A549 (cell line): ENCODE measurements around the gene MYH8. TPM values are rescaled to one million over a fixed set of nuclear protein-coding genes. Genes with fewer than 3 reads are reported as not detected.

Experiments used
- ATAC-seq, 2 experiments: fragments of 200-7000 bp in 1 of 2; fragments of >200 bp in 1 of 2; cut with Nextera tagmentation in 1 of 2; cut with Tn5 transposase in 1 of 2; 3 replicates each; pipeline versions ENCODE4 v1.8.0 to v1.9.1; 2018 to 2020; ENCODE audit warnings: mild to moderate bottlenecking in 1 of 2, moderate library complexity in 1 of 2
- CTCF ChIA-PET: fragments of 300-600 bp; sonication (Branson Sonifier 250); formaldehyde crosslinking; extraction: SDS; loops from one replicate; lab custom pipeline; 2021; ENCODE audit warnings: antibody characterized with exemption, inconsistent platforms; lab: Yijun Ruan, JAX
- POLR2A ChIA-PET: fragments of 350-600 bp; formaldehyde crosslinking; extraction: SDS; loops from one replicate; lab custom pipeline; 2021; ENCODE audit warnings: antibody characterized with exemption, inconsistent platforms; lab: Yijun Ruan, JAX
- DNase-seq, 2 experiments: peaks; one replicate each; pipeline versions ENCODE4 v3.0.0 to v3.0.0-alpha.2; 2011 to 2016; ENCODE audit warnings: low read depth in 1 of 2, low spot score in 1 of 2
- FAIRE-seq: peaks from 2 replicates; lab custom pipeline; 2011; peaks lifted over from hg19 to GRCh38; lab: Jason Lieb, UNC
- H3K27ac ChIP-seq, 2 experiments: fragments of >200 bp; sonication (Bioruptor Twin); formaldehyde crosslinking; 3 replicates each; pipeline ENCODE4 v1.5.1; 2016 to 2017
- H3K4me1 ChIP-seq: fragments of >200 bp; sonication (Bioruptor Twin); formaldehyde crosslinking; 3 replicates; pipeline ENCODE4 v1.6.1; 2016
- H3K4me2 ChIP-seq: fragments of >200 bp; sonication (Bioruptor Twin); formaldehyde crosslinking; 3 replicates; pipeline ENCODE4 v1.6.1; 2016
- H3K4me3 ChIP-seq: fragments of >200 bp; sonication (Bioruptor Twin); formaldehyde crosslinking; 3 replicates; pipeline ENCODE4 v1.5.1; 2016
- H3K9me3 ChIP-seq: fragments of >200 bp; sonication (Bioruptor Twin); formaldehyde crosslinking; 3 replicates; pipeline ENCODE4 v1.6.1; 2016
- ATOH8 ChIP-seq: fragments of 250-450 bp; sonication (Bioruptor Pico); IDR thresholded peaks from 2 replicates; pipeline ENCODE4 v1.5.0; 2020; ENCODE audit warnings: low read depth, mild to moderate bottlenecking, moderate library complexity
- EHF ChIP-seq: fragments of 250-450 bp; sonication (Bioruptor Pico); IDR thresholded peaks from 2 replicates; pipeline ENCODE4 v1.5.0; 2020; ENCODE audit warnings: mild to moderate bottlenecking
- ESRRA ChIP-seq: fragments of 150-350 bp; IDR thresholded peaks from 2 replicates; pipeline ENCODE4 v1.6.1; 2014; ENCODE audit warnings: mild to moderate bottlenecking, low read length, borderline replicate concordance
- FOSL2 ChIP-seq, 2 experiments: fragments of 450-650 bp in 1 of 2; fragments of >200 bp in 1 of 2; sonication (Bioruptor Twin) in 1 of 2; formaldehyde crosslinking; IDR thresholded peaks; 2 replicates each; pipeline versions ENCODE4 v1.5.0 to v1.6.1; 2016 to 2020; ENCODE audit warnings: mild to moderate bottlenecking in 1 of 2, moderate library complexity in 1 of 2
- FOXS1 ChIP-seq: fragments of 250-450 bp; sonication (Bioruptor Pico); IDR thresholded peaks from 2 replicates; pipeline ENCODE4 v1.5.0; 2020; ENCODE audit warnings: mild to moderate bottlenecking, moderate library complexity
- HDAC2 ChIP-seq: fragments of 200-600 bp; sonication (generic); IDR thresholded peaks from 2 replicates; pipeline ENCODE4 v1.6.1; 2016
- HOXB13 ChIP-seq: fragments of 250-450 bp; sonication (Bioruptor Pico); IDR thresholded peaks from 2 replicates; pipeline ENCODE4 v1.5.0; 2020; ENCODE audit warnings: low read depth, mild to moderate bottlenecking, moderate library complexity
- HOXB5 ChIP-seq: fragments of 250-450 bp; sonication (Bioruptor Pico); IDR thresholded peaks from 2 replicates; pipeline ENCODE4 v1.5.0; 2020; ENCODE audit warnings: mild to moderate bottlenecking, moderate library complexity
- JUNB ChIP-seq: fragments of >200 bp; sonication (Bioruptor Twin); formaldehyde crosslinking; IDR thresholded peaks from 2 replicates; pipeline ENCODE4 v1.6.1; 2016
- MAFK ChIP-seq: fragments of 450-650 bp; IDR thresholded peaks from 2 replicates; pipeline ENCODE4 v1.6.1; 2014; ENCODE audit not compliant: partially characterized antibody
- NPAS2 ChIP-seq: fragments of 250-450 bp; sonication (Bioruptor Pico); IDR thresholded peaks from 2 replicates; pipeline ENCODE4 v1.8.0; 2022; ENCODE audit warnings: mild to moderate bottlenecking, moderate library complexity, borderline replicate concordance
- RNF2 ChIP-seq: fragments of 200-600 bp; sonication (generic); IDR thresholded peaks from 2 replicates; pipeline ENCODE4 v1.6.1; 2016; ENCODE audit warnings: low read depth, mild to moderate bottlenecking, antibody characterized with exemption, moderate library complexity, borderline replicate concordance
- SMC3 ChIP-seq: fragments of >200 bp; sonication (Bioruptor Twin); formaldehyde crosslinking; IDR thresholded peaks from 3 replicates; pipeline ENCODE4 v1.6.1; 2018; ENCODE audit warnings: inconsistent platforms
- TFCP2L1 ChIP-seq: fragments of 250-450 bp; sonication (Bioruptor Pico); IDR thresholded peaks from 2 replicates; pipeline ENCODE4 v1.5.0; 2021; ENCODE audit warnings: mild to moderate bottlenecking
- ZC3H11A ChIP-seq: fragments of 450-650 bp; IDR thresholded peaks from 2 replicates; pipeline ENCODE4 v1.6.1; 2014; ENCODE audit warnings: antibody characterized with exemption, mild to moderate bottlenecking
- ZFP36 ChIP-seq: fragments of 450-650 bp; IDR thresholded peaks from 2 replicates; pipeline ENCODE4 v1.6.1; 2014; ENCODE audit warnings: borderline replicate concordance; ENCODE audit not compliant: partially characterized antibody
- ZSCAN20 ChIP-seq: fragments of 250-450 bp; sonication (Bioruptor Pico); IDR thresholded peaks from 2 replicates; pipeline ENCODE4 v1.8.0; 2022; ENCODE audit warnings: mild to moderate bottlenecking, moderate library complexity
- WGBS: methylation state at CpG from one replicate; pipeline ENCODE4 v1.1.6; 2017; ENCODE audit errors: missing lambda C conversion rate; 5-methylcytosine and 5-hydroxymethylcytosine counted together
- polyA minus RNA-seq: library from RNA; depleted of rRNA, polyadenylated mRNA; stranded (reverse); fragments of >200 nt; gene quantifications from 2 replicates; pipeline ENCODE4 v1.2.3, GENCODE V29; 2011; rRNA and poly(A)+ RNA removed
- polyA plus RNA-seq, 4 experiments: library from polyadenylated mRNA; depleted of rRNA in 3 of 4; stranded (reverse); fragments of >200 nt; fragmentation: RNase III in 1 of 4; extraction: RNeasy Plus Mini Kit Qiagen cat#74134 plus additional on column Dnase treatment in 1 of 4; gene quantifications; 2 replicates in 3 of 4; 3 replicates in 1 of 4; pipeline ENCODE4 v1.2.3, GENCODE V29; 2011 to 2017
- TF ChIP-seq, protein P1 (sequence below): IDR thresholded peaks from 2 replicates; pipeline ENCODE4 v1.6.1; 2012
- TF ChIP-seq, protein P2 (sequence below): fragments of 450-650 bp; IDR thresholded peaks from 2 replicates; pipeline ENCODE4 v1.6.1; 2014; ENCODE audit warnings: antibody characterized with exemption
- TF ChIP-seq, protein P3 (sequence below): IDR thresholded peaks from 2 replicates; pipeline ENCODE4 v1.6.1; 2012

Gene MYH8
- not detected in 2 replicates for polyA plus RNA-seq (2011; rRNA removed)
- polyA plus RNA-seq (2012; cell fraction: cytosol; rRNA removed) = not detected in 2 replicates
- not detected in 2 replicates for polyA plus RNA-seq (2012; cell fraction: nucleus; rRNA removed)
- not detected in 3 replicates for polyA plus RNA-seq (2017; fragmentation: RNase III; extraction: RNeasy Plus Mini Kit Qiagen cat#74134 plus additional on column Dnase treatment)
- not detected in 2 replicates for polyA minus RNA-seq

- 22% methylated on average over 7 of the region's 7 CpGs for WGBS
- no peak within 1 kb of the TSS for H3K4me3 ChIP-seq
- no peaks in the 10 kb centered on the region for H3K4me1 ChIP-seq
- no peak for DNase-seq
- TF ChIP-seq FOXS1 (CRISPR knock-in tag) (no peak), ZFP36 (no peak), MAFK (peak; percentile 13), JUNB (no peak)
- TF ChIP-seq, all 56 proteins: peak for 1
- FAIRE-seq (no peak), ATAC-seq (no peak)
- POLR2A ChIA-PET = no interaction called here
- no peaks in the 10 kb centered on the region for H3K9me3 ChIP-seq
- H3K27ac ChIP-seq = no peak within 1 kb of the TSS
- CTCF ChIA-PET = no interaction called here
- H3K4me2 ChIP-seq = no peak within 1 kb of the TSS
Observed at GRCh38 chr17:10421900-10422542, at the start of gene MYH8. TSS of gene MYH8 (minus strand) at chr17:10421950. CDS start at chr17:10420227, 1,723 bp downstream.

DNA sequence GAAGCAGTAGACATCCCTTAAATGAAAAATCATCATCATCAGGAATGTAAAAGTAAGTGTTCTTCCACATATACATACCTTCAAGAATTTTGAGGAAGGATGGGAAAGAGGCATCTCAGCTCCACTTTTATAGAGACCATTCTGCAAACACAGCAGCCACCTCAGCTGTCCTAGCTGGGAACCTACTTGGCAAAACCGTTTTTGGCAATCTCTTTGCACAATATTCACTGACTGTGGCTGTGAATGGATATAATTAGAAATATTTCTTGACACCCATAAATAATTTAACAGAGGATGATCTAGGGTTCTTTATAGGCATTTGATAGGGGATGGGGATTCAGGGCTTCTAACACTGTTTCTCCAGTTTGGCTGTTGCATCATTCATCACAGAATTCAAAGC lies 47.7 kb upstream of the MYH8 start, which contains the start of gene MYH4:
TSS of gene MYH4 (minus strand) at position 101 of the 400 bp plus-strand sequence. CDS start 2,814 bp downstream, outside the sequence.
- POLR2A ChIA-PET = no interaction called here
- Histone ChIP-seq H3K4me2 (no peak within 1 kb of the TSS), H3K4me3 (no peak within 1 kb of the TSS), H3K4me1 (no peaks in the 10 kb centered on the region), H3K9me3 (no peaks in the 10 kb centered on the region), H3K27ac (no peak within 1 kb of the TSS)
- ATAC-seq (no peak), DNase-seq (no peak), FAIRE-seq (no peak)
- 0% methylated on average over 1 of the region's 1 CpG for WGBS
- TF ChIP-seq, protein P1, sequence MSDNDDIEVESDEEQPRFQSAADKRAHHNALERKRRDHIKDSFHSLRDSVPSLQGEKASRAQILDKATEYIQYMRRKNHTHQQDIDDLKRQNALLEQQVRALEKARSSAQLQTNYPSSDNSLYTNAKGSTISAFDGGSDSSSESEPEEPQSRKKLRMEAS = no peak
- TF ChIP-seq ZC3H11A (no peak), ESRRA (no peak), HOXB13 (no peak), RNF2 (no peak), HOXB5 (CRISPR knock-in tag) (no peak), FOSL2 (IDR thresholded peaks at IDR 0.05) (no peak), FOSL2 (CRISPR knock-in tag; IDR thresholded peaks at IDR 0.05) (no peak)
- TF ChIP-seq, protein P2, sequence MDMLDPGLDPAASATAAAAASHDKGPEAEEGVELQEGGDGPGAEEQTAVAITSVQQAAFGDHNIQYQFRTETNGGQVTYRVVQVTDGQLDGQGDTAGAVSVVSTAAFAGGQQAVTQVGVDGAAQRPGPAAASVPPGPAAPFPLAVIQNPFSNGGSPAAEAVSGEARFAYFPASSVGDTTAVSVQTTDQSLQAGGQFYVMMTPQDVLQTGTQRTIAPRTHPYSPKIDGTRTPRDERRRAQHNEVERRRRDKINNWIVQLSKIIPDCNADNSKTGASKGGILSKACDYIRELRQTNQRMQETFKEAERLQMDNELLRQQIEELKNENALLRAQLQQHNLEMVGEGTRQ = no peak
- CTCF ChIA-PET = no interaction called here

- TF ChIP-seq EHF (CRISPR knock-in tag) (no peak), NPAS2 (no peak), HDAC2 (no peak), ATOH8 (no peak), SMC3 (no peak), ZSCAN20 (CRISPR knock-in tag) (no peak), HOXB5 (CRISPR knock-in tag) (no peak), TFCP2L1 (CRISPR knock-in tag) (no peak)
- TF ChIP-seq, protein P3, sequence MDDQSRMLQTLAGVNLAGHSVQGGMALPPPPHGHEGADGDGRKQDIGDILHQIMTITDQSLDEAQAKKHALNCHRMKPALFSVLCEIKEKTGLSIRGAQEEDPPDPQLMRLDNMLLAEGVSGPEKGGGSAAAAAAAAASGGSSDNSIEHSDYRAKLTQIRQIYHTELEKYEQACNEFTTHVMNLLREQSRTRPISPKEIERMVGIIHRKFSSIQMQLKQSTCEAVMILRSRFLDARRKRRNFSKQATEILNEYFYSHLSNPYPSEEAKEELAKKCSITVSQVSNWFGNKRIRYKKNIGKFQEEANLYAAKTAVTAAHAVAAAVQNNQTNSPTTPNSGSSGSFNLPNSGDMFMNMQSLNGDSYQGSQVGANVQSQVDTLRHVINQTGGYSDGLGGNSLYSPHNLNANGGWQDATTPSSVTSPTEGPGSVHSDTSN = no peak
- ChIA-PET POLR2A (no interaction called here), CTCF (interaction anchor here (1.0 to 1.3 kb wide), 2 partner anchors 135 to 153 kb away, joined by 3 to 5 read pairs; no protein-coding TSS in a partner anchor)
- no peak for DNase-seq
- ATAC-seq = peak in 1 of 2 experiments; percentile 47; a peak in 1 of 6 replicates
- no peaks in the 10 kb centered on the region for H3K4me1 ChIP-seq
- no peak overlapping the region for H3K27ac ChIP-seq
- no peak overlapping the region for H3K4me2 ChIP-seq
- WGBS = under 1% methylated on average over 4 of the region's 4 CpGs
- FAIRE-seq = no peak
- no peaks in the 10 kb centered on the region for H3K9me3 ChIP-seq
- H3K4me3 ChIP-seq = no peak overlapping the region
Observed at GRCh38 chr17:10463402-10463801, 41.7 kb upstream of the MYH8 start.
